ENCODE results near the gene ECT2L.

The ECT2L gene

DNA sequence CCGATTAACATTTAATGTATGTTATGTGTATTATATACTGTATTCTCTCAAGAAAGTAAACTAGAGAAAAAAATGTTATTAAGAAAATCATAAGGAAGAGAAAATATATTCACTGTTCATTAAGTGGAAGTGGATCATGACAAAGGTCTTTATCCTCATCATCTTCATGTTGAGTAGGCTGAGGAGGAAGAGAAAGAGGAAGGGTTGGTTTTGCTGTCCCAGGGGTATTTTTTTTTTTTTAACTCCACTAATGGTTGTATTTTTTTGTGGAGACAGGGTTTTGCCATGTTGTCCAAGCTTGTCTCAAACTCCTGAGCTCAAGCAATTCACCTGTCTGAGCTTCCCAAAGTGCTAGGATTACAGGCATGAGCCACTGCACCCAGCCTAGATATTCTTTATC, 11.0 kb downstream of the ECT2L start (continued):
- TF ChIP-seq, protein P1, sequence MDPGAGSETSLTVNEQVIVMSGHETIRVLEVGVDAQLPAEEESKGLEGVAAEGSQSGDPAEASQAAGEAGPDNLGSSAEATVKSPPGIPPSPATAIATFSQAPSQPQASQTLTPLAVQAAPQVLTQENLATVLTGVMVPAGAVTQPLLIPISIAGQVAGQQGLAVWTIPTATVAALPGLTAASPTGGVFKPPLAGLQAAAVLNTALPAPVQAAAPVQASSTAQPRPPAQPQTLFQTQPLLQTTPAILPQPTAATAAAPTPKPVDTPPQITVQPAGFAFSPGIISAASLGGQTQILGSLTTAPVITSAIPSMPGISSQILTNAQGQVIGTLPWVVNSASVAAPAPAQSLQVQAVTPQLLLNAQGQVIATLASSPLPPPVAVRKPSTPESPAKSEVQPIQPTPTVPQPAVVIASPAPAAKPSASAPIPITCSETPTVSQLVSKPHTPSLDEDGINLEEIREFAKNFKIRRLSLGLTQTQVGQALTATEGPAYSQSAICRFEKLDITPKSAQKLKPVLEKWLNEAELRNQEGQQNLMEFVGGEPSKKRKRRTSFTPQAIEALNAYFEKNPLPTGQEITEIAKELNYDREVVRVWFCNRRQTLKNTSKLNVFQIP (CRISPR knock-in tag; IDR thresholded peaks at IDR 0.05; ENCODE audit: borderline replicate concordance, low read depth) = no peak
- TF ChIP-seq RARB (CRISPR knock-in tag; IDR thresholded peaks at IDR 0.05) (no peak), ISL1 (CRISPR knock-in tag; IDR thresholded peaks at IDR 0.05) (no peak)

DNA sequence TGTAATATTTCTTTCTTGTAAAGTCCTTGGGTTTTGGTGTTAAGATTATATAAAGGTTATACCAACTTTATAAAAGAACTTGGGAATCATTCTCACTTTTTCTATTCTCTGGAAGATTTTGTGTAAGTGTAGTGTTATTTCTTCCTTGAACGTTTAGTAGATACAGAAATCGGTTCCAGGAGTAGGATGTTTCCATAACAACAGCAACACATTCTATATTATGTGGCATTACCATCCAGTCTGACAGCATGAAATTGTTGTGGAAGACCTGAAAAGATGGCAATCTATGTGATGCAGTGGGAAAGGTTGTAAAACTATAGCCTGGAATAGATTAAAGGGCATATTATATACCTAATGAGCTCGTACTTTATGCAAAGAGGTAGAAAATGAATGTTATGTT, 13.8 kb downstream of the ECT2L start:
- no peak for ATAC-seq
- TF ChIP-seq ISL1 (CRISPR knock-in tag; IDR thresholded peaks at IDR 0.05) (no peak), CSDC2 (CRISPR knock-in tag; IDR thresholded peaks at IDR 0.05) (no peak)
- TF ChIP-seq, protein P2, sequence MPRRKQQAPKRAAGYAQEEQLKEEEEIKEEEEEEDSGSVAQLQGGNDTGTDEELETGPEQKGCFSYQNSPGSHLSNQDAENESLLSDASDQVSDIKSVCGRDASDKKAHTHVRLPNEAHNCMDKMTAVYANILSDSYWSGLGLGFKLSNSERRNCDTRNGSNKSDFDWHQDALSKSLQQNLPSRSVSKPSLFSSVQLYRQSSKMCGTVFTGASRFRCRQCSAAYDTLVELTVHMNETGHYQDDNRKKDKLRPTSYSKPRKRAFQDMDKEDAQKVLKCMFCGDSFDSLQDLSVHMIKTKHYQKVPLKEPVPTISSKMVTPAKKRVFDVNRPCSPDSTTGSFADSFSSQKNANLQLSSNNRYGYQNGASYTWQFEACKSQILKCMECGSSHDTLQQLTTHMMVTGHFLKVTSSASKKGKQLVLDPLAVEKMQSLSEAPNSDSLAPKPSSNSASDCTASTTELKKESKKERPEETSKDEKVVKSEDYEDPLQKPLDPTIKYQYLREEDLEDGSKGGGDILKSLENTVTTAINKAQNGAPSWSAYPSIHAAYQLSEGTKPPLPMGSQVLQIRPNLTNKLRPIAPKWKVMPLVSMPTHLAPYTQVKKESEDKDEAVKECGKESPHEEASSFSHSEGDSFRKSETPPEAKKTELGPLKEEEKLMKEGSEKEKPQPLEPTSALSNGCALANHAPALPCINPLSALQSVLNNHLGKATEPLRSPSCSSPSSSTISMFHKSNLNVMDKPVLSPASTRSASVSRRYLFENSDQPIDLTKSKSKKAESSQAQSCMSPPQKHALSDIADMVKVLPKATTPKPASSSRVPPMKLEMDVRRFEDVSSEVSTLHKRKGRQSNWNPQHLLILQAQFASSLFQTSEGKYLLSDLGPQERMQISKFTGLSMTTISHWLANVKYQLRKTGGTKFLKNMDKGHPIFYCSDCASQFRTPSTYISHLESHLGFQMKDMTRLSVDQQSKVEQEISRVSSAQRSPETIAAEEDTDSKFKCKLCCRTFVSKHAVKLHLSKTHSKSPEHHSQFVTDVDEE (CRISPR knock-in tag; IDR thresholded peaks at IDR 0.05) = no peak
- TF ChIP-seq, protein P1 (CRISPR knock-in tag; IDR thresholded peaks at IDR 0.05; ENCODE audit: borderline replicate concordance, low read depth) = no peak

DNA sequence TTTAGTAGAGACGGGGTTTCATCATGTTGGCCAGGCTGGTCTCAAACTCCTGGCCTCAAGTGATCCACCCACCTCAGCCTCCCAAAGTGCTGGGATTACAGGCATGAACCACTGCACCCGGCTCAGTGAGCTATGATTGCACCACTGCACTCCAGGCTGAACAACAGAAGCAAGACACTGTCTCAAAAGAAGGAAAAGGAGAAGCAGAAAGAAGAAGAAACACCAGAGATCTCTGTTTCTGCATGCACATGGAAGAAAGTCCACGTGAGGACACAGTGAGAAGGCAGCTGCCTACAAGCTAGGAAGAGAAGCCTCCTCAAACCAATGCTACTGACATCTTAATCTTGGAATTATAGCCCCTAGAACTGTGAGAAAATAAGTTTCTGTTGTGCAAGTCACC, 16.0 kb downstream of the ECT2L start:
- TF ChIP-seq PPARA (CRISPR knock-in tag; IDR thresholded peaks at IDR 0.05; ENCODE audit: borderline replicate concordance) = no peak
- no peak for TF ChIP-seq TOX (CRISPR knock-in tag; IDR thresholded peaks at IDR 0.05; ENCODE audit: borderline replicate concordance)
- no peak for TF ChIP-seq SNAI2 (CRISPR knock-in tag; IDR thresholded peaks at IDR 0.05)
- TF ChIP-seq GLIS3 (CRISPR knock-in tag; IDR thresholded peaks at IDR 0.05) = no peak
- TF ChIP-seq CSDC2 (CRISPR knock-in tag; IDR thresholded peaks at IDR 0.05) = no peak
- TF ChIP-seq ZC3H10 (CRISPR knock-in tag; IDR thresholded peaks at IDR 0.05) = no peak
- no peak for TF ChIP-seq ZNF70 (CRISPR knock-in tag; IDR thresholded peaks at IDR 0.05)
- no peak for TF ChIP-seq TCF4 (CRISPR knock-in tag; IDR thresholded peaks at IDR 0.05; ENCODE audit: borderline replicate concordance)
- TF ChIP-seq, protein P3, sequence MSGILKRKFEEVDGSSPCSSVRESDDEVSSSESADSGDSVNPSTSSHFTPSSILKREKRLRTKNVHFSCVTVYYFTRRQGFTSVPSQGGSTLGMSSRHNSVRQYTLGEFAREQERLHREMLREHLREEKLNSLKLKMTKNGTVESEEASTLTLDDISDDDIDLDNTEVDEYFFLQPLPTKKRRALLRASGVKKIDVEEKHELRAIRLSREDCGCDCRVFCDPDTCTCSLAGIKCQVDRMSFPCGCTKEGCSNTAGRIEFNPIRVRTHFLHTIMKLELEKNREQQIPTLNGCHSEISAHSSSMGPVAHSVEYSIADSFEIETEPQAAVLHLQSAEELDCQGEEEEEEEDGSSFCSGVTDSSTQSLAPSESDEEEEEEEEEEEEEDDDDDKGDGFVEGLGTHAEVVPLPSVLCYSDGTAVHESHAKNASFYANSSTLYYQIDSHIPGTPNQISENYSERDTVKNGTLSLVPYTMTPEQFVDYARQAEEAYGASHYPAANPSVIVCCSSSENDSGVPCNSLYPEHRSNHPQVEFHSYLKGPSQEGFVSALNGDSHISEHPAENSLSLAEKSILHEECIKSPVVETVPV (CRISPR knock-in tag; IDR thresholded peaks at IDR 0.05) = no peak
- TF ChIP-seq ZFP30 (CRISPR knock-in tag; IDR thresholded peaks at IDR 0.05) = no peak
- TF ChIP-seq BACH2 (CRISPR knock-in tag; IDR thresholded peaks at IDR 0.05; ENCODE audit: borderline replicate concordance) = no peak
- no peak for TF ChIP-seq OSR1 (CRISPR knock-in tag; IDR thresholded peaks at IDR 0.05)
- TF ChIP-seq, protein P4, sequence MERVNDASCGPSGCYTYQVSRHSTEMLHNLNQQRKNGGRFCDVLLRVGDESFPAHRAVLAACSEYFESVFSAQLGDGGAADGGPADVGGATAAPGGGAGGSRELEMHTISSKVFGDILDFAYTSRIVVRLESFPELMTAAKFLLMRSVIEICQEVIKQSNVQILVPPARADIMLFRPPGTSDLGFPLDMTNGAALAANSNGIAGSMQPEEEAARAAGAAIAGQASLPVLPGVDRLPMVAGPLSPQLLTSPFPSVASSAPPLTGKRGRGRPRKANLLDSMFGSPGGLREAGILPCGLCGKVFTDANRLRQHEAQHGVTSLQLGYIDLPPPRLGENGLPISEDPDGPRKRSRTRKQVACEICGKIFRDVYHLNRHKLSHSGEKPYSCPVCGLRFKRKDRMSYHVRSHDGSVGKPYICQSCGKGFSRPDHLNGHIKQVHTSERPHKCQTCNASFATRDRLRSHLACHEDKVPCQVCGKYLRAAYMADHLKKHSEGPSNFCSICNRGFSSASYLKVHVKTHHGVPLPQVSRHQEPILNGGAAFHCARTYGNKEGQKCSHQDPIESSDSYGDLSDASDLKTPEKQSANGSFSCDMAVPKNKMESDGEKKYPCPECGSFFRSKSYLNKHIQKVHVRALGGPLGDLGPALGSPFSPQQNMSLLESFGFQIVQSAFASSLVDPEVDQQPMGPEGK (CRISPR knock-in tag; IDR thresholded peaks at IDR 0.05; ENCODE audit: borderline replicate concordance) = no peak
- TF ChIP-seq, protein P1 (CRISPR knock-in tag; IDR thresholded peaks at IDR 0.05; ENCODE audit: borderline replicate concordance, low read depth) = no peak
- no peak for TF ChIP-seq ZFP3 (CRISPR knock-in tag; IDR thresholded peaks at IDR 0.05)
- TF ChIP-seq ZNF565 (CRISPR knock-in tag; conservative IDR thresholded peaks at IDR 0.05; ENCODE audit: low read depth) = no peak
- no peak for ATAC-seq

Data from SK-N-SH treated with all-trans-retinoic acid at 6 μM for 48 hours (cell line).